HG02870 (cell line): ENCODE data around the gene VKORC1L1.
"Not testable (repeated sequence)": the region's sequence is repeated elsewhere in the genome, so short reads cannot be mapped to it uniquely, and the experiment has no call there.

ENCODE experiments used
- ATAC-seq: cut with Tn5 transposase; IDR thresholded peaks from one replicate; pipeline ENCODE4 v1.9.1; 2021; ENCODE audit warnings: mild to moderate bottlenecking, moderate library complexity; ENCODE audit not compliant: unreplicated experiment

The VKORC1L1 gene

GRCh38 chr7:65884983-65885382 lies 12.1 kb downstream of the VKORC1L1 start:
- ATAC-seq, result not testable (repeated sequence)

- ATAC-seq, result not testable (repeated sequence)
Measured at GRCh38 chr7:65885533-65885932, 12.7 kb downstream of the VKORC1L1 start.

- ATAC-seq, result not testable (repeated sequence)
Measured at GRCh38 chr7:65888434-65889156, 15.7 kb downstream of the VKORC1L1 start.

- not testable (repeated sequence) for ATAC-seq
Measured at GRCh38 chr7:65889722-65890121, 16.8 kb downstream of the VKORC1L1 start.

GRCh38 chr7:65892161-65892560 lies 19.3 kb downstream of the VKORC1L1 start:
- ATAC-seq, result no peak

- no peak for ATAC-seq
Measured at GRCh38 chr7:65892835-65893234, 20.0 kb downstream of the VKORC1L1 start.

GRCh38 chr7:65896279-65896870 lies 23.5 kb downstream of the VKORC1L1 start:
- ATAC-seq, result no peak

- not testable (repeated sequence) for ATAC-seq
Measured at GRCh38 chr7:65897289-65897688, 24.4 kb downstream of the VKORC1L1 start.

GRCh38 chr7:65898677-65899447 lies 26.0 kb downstream of the VKORC1L1 start:
- ATAC-seq, result peak; percentile 55

- ATAC-seq, result no peak
Measured at GRCh38 chr7:65902306-65902705, 29.4 kb downstream of the VKORC1L1 start.

- no peak for ATAC-seq
Measured at GRCh38 chr7:65907501-65908198, 34.8 kb downstream of the VKORC1L1 start.

- ATAC-seq, result no peak
Measured at GRCh38 chr7:65910237-65910636, 37.4 kb downstream of the VKORC1L1 start.

GRCh38 chr7:65912237-65912636 lies 39.4 kb downstream of the VKORC1L1 start:
- no peak for ATAC-seq

- no peak for ATAC-seq
Measured at GRCh38 chr7:65915921-65916657, 43.2 kb downstream of the VKORC1L1 start.

- no peak for ATAC-seq
Measured at GRCh38 chr7:65923316-65923715, 50.4 kb downstream of the VKORC1L1 start.

- ATAC-seq, result no peak
Measured at GRCh38 chr7:65924193-65924592, 51.3 kb downstream of the VKORC1L1 start.

GRCh38 chr7:65925040-65925439 lies 52.2 kb downstream of the VKORC1L1 start:
- no peak for ATAC-seq

GRCh38 chr7:65926588-65926987 lies 53.7 kb downstream of the VKORC1L1 start:
- ATAC-seq, result no peak

GRCh38 chr7:65927489-65928448 lies 54.9 kb downstream of the VKORC1L1 start:
- ATAC-seq, result no peak
